Activated B cell treated with CpG ODN at 0.5 μM for 24 hours (primary cell): Measurements from ENCODE around the gene ATP23. TPM values are rescaled to one million over a fixed set of nuclear protein-coding genes. Genes with fewer than 3 reads are reported as not detected.

ENCODE experiments used
- ATAC-seq: fragments of 200-7000 bp; cut with Tn5 transposase; one replicate; pipeline ENCODE4 v1.10.0; 2021; ENCODE audit warnings: low read depth, mild to moderate bottlenecking, moderate library complexity
- CTCF ChIA-PET: fragments of 350-600 bp; sonication (Branson Sonifier 250); formaldehyde crosslinking; loops from one replicate; lab custom pipeline; 2021; ENCODE audit warnings: antibody characterized with exemption; lab: Charles Lee
- POLR2A ChIA-PET: fragments of 350-600 bp; sonication (Branson Sonifier 250); formaldehyde crosslinking; loops from one replicate; lab custom pipeline; 2021; ENCODE audit warnings: antibody characterized with exemption; lab: Charles Lee
- DNase-seq: peaks from one replicate; pipeline ENCODE4 v3.0.0; 2022
- H3K27ac Mint-ChIP-seq: one replicate; pipeline ENCODE4 v1.8.0; 2020; ENCODE audit warnings: mixed read lengths
- H3K27me3 Mint-ChIP-seq: one replicate; pipeline ENCODE4 v1.8.0; 2021; ENCODE audit warnings: mixed read lengths
- H3K36me3 Mint-ChIP-seq: one replicate; pipeline ENCODE4 v1.8.0; 2021; ENCODE audit warnings: low read depth, mixed read lengths
- H3K4me1 Mint-ChIP-seq: one replicate; pipeline ENCODE4 v1.8.0; 2021; ENCODE audit warnings: mixed read lengths
- H3K4me3 Mint-ChIP-seq: one replicate; pipeline ENCODE4 v1.8.0; 2020; ENCODE audit warnings: mild to moderate bottlenecking, mixed read lengths
- H3K9me3 Mint-ChIP-seq: one replicate; pipeline ENCODE4 v1.8.0; 2020; ENCODE audit warnings: mixed read lengths
- CTCF ChIP-seq: fragments of 200-600 bp; IDR thresholded peaks from one replicate; pipeline ENCODE4 v1.8.0; 2022; ENCODE audit warnings: antibody characterized with exemption, mild to moderate bottlenecking
- intact Hi-C: fragments of 100-400 bp; cut with micrococcal nuclease; formaldehyde crosslinking; loops from one replicate; pipeline ENCODE4 v1.15.1; 2024
- total RNA-seq: library from RNA; stranded (reverse); gene quantifications from 2 replicates; pipeline ENCODE4 v1.2.3, GENCODE V29; 2022

Gene ATP23
- 3.0 and 3.9 TPM in 2 replicates for total RNA-seq

DNA sequence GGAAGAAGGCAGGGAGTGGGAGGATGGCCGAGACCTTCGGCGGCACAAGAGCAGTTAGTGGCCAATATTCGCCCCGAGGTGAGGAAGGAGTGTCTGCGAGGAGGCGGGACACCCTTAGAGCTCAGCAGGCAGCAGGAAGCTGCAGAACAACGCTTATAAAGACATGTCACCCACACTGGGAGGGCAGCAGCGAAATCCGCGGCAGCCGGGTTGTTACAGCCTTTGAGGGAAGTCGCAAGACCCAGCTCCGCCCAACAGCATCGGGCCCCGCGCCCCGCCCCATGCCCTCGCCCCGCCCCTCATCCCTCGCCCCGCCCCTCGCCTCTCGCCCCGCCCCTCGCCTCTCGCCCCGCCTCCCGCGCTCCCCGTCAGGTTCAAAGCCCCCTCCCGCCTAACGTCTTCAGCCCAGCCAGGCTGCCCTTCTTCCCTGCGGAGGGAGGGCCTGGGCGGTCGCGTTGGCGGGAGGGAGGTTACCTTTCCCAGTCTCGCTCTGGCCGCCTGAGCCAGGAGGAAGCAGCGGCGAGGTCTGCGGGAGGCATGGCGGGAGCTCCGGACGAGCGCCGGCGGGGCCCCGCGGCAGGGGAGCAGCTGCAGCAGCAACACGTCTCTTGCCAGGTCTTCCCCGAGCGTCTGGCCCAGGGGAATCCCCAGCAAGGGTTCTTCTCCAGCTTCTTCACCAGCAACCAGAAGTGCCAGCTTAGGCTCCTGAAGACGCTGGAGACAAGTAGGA lies at the start of gene ATP23:
Gene ATP23 (plus strand): TSS at position 403 of the 730 bp plus-strand sequence. CDS start 135 bp downstream, at position 538.
- Mint-ChIP-seq H3K27ac (peak within 1 kb of the TSS; percentile 95), H3K36me3 (peaks cover 3% of the 10 kb centered on the region), H3K27me3 (no peaks in the 10 kb centered on the region), H3K9me3 (no peaks in the 10 kb centered on the region), H3K4me1 (peaks cover 22% of the 10 kb centered on the region), H3K4me3 (peak within 1 kb of the TSS; percentile 96)
- DNase-seq (peak; percentile 86), ATAC-seq (peak; percentile 89)
- no peak for TF ChIP-seq CTCF
- ChIA-PET CTCF (no interaction called here), POLR2A (interaction anchor here (0.6 to 1.4 kb wide), 8 partner anchors 42 to 829 kb away, joined by 3 to 12 read pairs (median 4); partner anchors contain the start of gene TSPAN31)
- intact Hi-C loops: loop anchor here (2.0 kb wide), 2 partner anchors 37 to 1655 kb away; partner anchors contain the start of gene SLC16A7

- Mint-ChIP-seq H3K27ac (no peak overlapping the region), H3K4me1 (peaks cover 43% of the 10 kb centered on the region), H3K27me3 (no peaks in the 10 kb centered on the region), H3K4me3 (no peak overlapping the region), H3K36me3 (no peaks in the 10 kb centered on the region), H3K9me3 (no peaks in the 10 kb centered on the region)
- ChIA-PET POLR2A (interaction anchor here (0.6 kb wide), 1 partner anchor 45 kb away, joined by 7 read pairs; no protein-coding TSS in a partner anchor), CTCF (interaction anchor here (1.7 kb wide), 1 partner anchor 60 kb away, joined by 4 read pairs; no protein-coding TSS in a partner anchor)
- DNase-seq: no peak
- intact Hi-C loops: no loop called here
- no peak for ATAC-seq
- TF ChIP-seq CTCF: no peak
These were observed 49.0 kb upstream of the ATP23 start for GRCh38 chr12:57892232-57892972.

GRCh38 chr12:57893431-57894353 lies 47.7 kb upstream of the ATP23 start:
- Mint-ChIP-seq H3K27me3 (no peaks in the 10 kb centered on the region), H3K4me1 (peaks cover 56% of the 10 kb centered on the region), H3K9me3 (no peaks in the 10 kb centered on the region), H3K36me3 (no peaks in the 10 kb centered on the region), H3K4me3 (peak overlapping the region; percentile 52), H3K27ac (no peak overlapping the region)
- intact Hi-C loops: no loop called here
- ATAC-seq: no peak
- DNase-seq: no peak
- CTCF ChIA-PET: interaction anchor here (1.7 to 4.7 kb wide), 2 partner anchors 11 to 61 kb away, joined by 4 to 32 read pairs; no protein-coding TSS in a partner anchor
- POLR2A ChIA-PET: interaction anchor here (0.5 to 7.3 kb wide), 3 partner anchors 49 to 388 kb away, joined by 3 to 122 read pairs (median 91); partner anchors contain the start of gene CTDSP2
- no peak for TF ChIP-seq CTCF

DNA sequence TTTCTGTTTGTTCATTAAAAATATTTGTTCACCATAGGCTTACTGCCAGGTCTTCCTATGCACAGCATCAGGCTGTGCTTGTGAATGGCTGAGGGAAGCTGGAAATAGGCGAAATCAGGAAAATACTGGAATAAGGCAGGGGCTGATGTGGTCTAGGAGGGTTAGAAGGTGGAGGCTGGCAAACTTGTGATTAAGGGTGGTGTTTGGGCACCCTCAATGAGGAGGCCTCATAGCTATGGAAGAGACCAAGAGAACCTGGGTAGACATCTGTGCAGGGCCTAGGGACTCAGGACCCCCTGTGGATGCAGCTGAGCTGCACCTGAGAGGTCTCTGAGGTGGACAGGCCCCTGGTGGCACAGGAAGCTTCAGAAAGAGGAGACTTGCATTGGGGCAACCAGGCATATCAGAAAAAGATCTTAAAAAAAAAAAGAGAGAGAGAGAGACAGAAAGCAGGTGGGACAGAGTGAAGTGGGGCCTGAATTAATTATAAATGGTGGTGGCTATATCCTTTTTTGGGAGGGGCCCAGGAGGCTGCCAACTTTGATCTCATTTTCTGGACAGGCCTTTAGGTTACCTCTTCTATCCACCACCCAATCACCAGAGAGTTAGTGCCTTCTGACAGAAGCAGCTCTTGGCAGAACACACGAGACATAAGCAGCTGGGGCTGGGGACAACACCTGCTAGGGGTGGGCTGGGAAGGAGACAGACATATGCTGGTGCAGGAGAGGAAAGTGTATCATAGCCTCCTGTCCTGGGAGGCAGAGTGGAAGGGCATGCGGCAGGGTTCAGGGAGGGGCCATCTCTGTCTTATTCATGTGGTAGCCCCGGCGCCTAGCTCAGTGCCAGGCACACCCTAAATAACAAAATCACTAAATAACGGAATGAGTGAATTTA lies 46.7 kb upstream of the ATP23 start:
- Mint-ChIP-seq H3K27me3 (no peaks in the 10 kb centered on the region), H3K36me3 (no peaks in the 10 kb centered on the region), H3K4me3 (peak overlapping the region; percentile 52), H3K9me3 (no peaks in the 10 kb centered on the region), H3K4me1 (peaks cover 65% of the 10 kb centered on the region), H3K27ac (peak overlapping the region; percentile 54)
- CTCF ChIA-PET: interaction anchor here (0.9 to 5.8 kb wide), 8 partner anchors 10 to 92 kb away, joined by 3 to 35 read pairs (median 18); no protein-coding TSS in a partner anchor
- intact Hi-C loops: no loop called here
- POLR2A ChIA-PET: interaction anchor here (1.1 to 7.3 kb wide), 3 partner anchors 30 to 59 kb away, joined by 3 to 122 read pairs (median 91); partner anchors contain the start of gene CTDSP2
- TF ChIP-seq CTCF: no peak
- ATAC-seq: no peak
- no peak for DNase-seq
